ENCODE measurements around the gene TMEM51.

Gene TMEM51

GRCh38 chr1:15153184-15153841 is at the start of gene TMEM51:
Gene TMEM51, plus strand, starts transcription at chr1:15153747. Its CDS starts 61,341 bp downstream, at chr1:15215088.
- DNase-seq (ENCODE audit: low read depth in 3 of 3) = no peak

GRCh38 chr1:15103906-15104305 is 49.6 kb upstream of the TMEM51 start:
- DNase-seq (ENCODE audit: low read depth in 3 of 3) = no peak

- no peak for DNase-seq (ENCODE audit: low read depth in 3 of 3)
These were observed 48.8 kb upstream of the TMEM51 start for GRCh38 chr1:15104768-15105167.

GRCh38 chr1:15106608-15107007 is 46.9 kb upstream of the TMEM51 start:
- DNase-seq (ENCODE audit: low read depth in 3 of 3) = no peak

GRCh38 chr1:15107058-15107687 is 46.4 kb upstream of the TMEM51 start:
- no peak for DNase-seq (ENCODE audit: low read depth in 3 of 3)

- no peak for DNase-seq (ENCODE audit: low read depth in 3 of 3)
These were observed 45.6 kb upstream of the TMEM51 start for GRCh38 chr1:15107911-15108310.

- DNase-seq (ENCODE audit: low read depth in 3 of 3) = no peak
These were observed 43.2 kb upstream of the TMEM51 start for GRCh38 chr1:15110128-15110866.

GRCh38 chr1:15110867-15111230 is 42.7 kb upstream of the TMEM51 start:
- no peak for DNase-seq (ENCODE audit: low read depth in 3 of 3)

GRCh38 chr1:15113146-15113545 is 40.4 kb upstream of the TMEM51 start:
- no peak for DNase-seq (ENCODE audit: low read depth in 3 of 3)

GRCh38 chr1:15114884-15115283 is 38.7 kb upstream of the TMEM51 start:
- no peak for DNase-seq (ENCODE audit: low read depth in 3 of 3)

- no peak for DNase-seq (ENCODE audit: low read depth in 3 of 3)
These were observed 37.8 kb upstream of the TMEM51 start for GRCh38 chr1:15115542-15116330.

GRCh38 chr1:15116966-15117365 is 36.6 kb upstream of the TMEM51 start:
- DNase-seq (ENCODE audit: low read depth in 3 of 3) = no peak

- DNase-seq (ENCODE audit: low read depth in 3 of 3) = no peak
These were observed 35.7 kb upstream of the TMEM51 start for GRCh38 chr1:15117671-15118325.

GRCh38 chr1:15118579-15118978 is 35.0 kb upstream of the TMEM51 start:
- DNase-seq (ENCODE audit: low read depth in 3 of 3) = no peak

GRCh38 chr1:15120251-15120945 is 33.1 kb upstream of the TMEM51 start:
- no peak for DNase-seq (ENCODE audit: low read depth in 3 of 3)

- DNase-seq (ENCODE audit: low read depth in 3 of 3) = no peak
These were observed 31.2 kb upstream of the TMEM51 start for GRCh38 chr1:15122331-15122730.

GRCh38 chr1:15123270-15123669 is 30.3 kb upstream of the TMEM51 start:
- DNase-seq (ENCODE audit: low read depth in 3 of 3) = no peak

- DNase-seq (ENCODE audit: low read depth in 3 of 3) = no peak
These were observed 29.6 kb upstream of the TMEM51 start for GRCh38 chr1:15123925-15124324.

- DNase-seq (ENCODE audit: low read depth in 3 of 3) = no peak
These were observed 29.0 kb upstream of the TMEM51 start for GRCh38 chr1:15124362-15125100.

GRCh38 chr1:15125101-15125745 is 28.3 kb upstream of the TMEM51 start:
- no peak for DNase-seq (ENCODE audit: low read depth in 3 of 3)
